HCT116 (cell line): Measurements from ENCODE around the gene TMEM132C. TPM values are rescaled to one million over a fixed set of nuclear protein-coding genes. Genes with fewer than 3 reads are reported as not detected.

Experiments used
- ATAC-seq: fragments of 200-7000 bp; cut with Tn5 transposase; 2 replicates; pipeline ENCODE4 v1.9.1; 2020; ENCODE audit warnings: mild to moderate bottlenecking, moderate library complexity
- BruUV-seq: library from RNA; stranded (reverse); fragments of 400-500 nt; replicated peaks from 2 replicates; lab custom pipeline; 2021; lab: Mats Ljungman, UMichigan
- CTCF ChIA-PET: fragments of 300-600 bp; sonication (Branson Sonifier 250); formaldehyde crosslinking; loops from one replicate; lab custom pipeline; 2021; ENCODE audit warnings: antibody characterized with exemption; lab: Charles Lee
- POLR2A ChIA-PET: fragments of 300-600, 350-600 bp; sonication (Branson Sonifier 250); formaldehyde crosslinking; loops from one replicate; lab custom pipeline; 2021; ENCODE audit warnings: antibody characterized with exemption; lab: Charles Lee
- RAD21 ChIA-PET, 2 experiments: fragments of 300-600 bp; sonication (Branson Sonifier 250); formaldehyde crosslinking; loops; one replicate each; lab custom pipeline; 2023; ENCODE audit warnings: low total read pairs in 2 of 2; ENCODE audit not compliant: uncharacterized antibody in 2 of 2, unreplicated experiment in 2 of 2, low non-redundant PET in 1 of 2; lab: Charles Lee
- DNase-seq: peaks from one replicate; pipeline ENCODE4 v3.0.0-alpha.2; 2010; ENCODE audit warnings: low read depth, low spot score
- H2AFZ ChIP-seq: fragments of 200-600 bp; shearing (Covaris generic), sonication (generic); 2 replicates; pipeline ENCODE4 v1.6.1; 2017; ENCODE audit warnings: low read depth, mixed run types, mixed read lengths, antibody characterized with exemption, low read length; ENCODE audit not compliant: poor library complexity, severe bottlenecking
- H3K27ac ChIP-seq: 2 replicates; pipeline ENCODE4 v1.5.1; 2012; ENCODE audit warnings: low read depth, low read length
- H3K27me3 ChIP-seq: fragments of 200-600 bp; sonication (generic); 2 replicates; pipeline ENCODE4 v1.6.1; 2016; ENCODE audit warnings: mixed run types, low read length, mixed read lengths; ENCODE audit not compliant: insufficient read depth
- H3K36me3 ChIP-seq, 2 experiments: fragments of 200-500 bp in 1 of 2; fragments of 200-600 bp in 1 of 2; sonication (Bioruptor generic) in 1 of 2; sonication (generic) in 1 of 2; 2 replicates each; pipeline versions ENCODE4 v1.5.1 to v1.6.1; 2014 to 2016; ENCODE audit warnings: low read length in 2 of 2, inconsistent platforms in 1 of 2, mixed read lengths in 1 of 2, mixed run types in 1 of 2; ENCODE audit not compliant: insufficient read depth in 2 of 2, control insufficient read depth in 1 of 2
- H3K4me1 ChIP-seq, 2 experiments: fragments of 200-600 bp in 1 of 2; sonication (generic) in 1 of 2; 2 replicates each; pipeline versions ENCODE4 v1.5.1 to v1.6.1; 2012 to 2017; ENCODE audit warnings: low read length in 2 of 2, inconsistent platforms in 1 of 2, mild to moderate bottlenecking in 1 of 2, mixed read lengths in 1 of 2, mixed run types in 1 of 2, moderate library complexity in 1 of 2; ENCODE audit not compliant: insufficient read depth in 2 of 2, control insufficient read depth in 1 of 2
- H3K4me2 ChIP-seq: fragments of 200-600 bp; sonication (generic); 2 replicates; pipeline ENCODE4 v1.6.1; 2017; ENCODE audit warnings: mixed run types, low read length, mixed read lengths
- H3K4me3 ChIP-seq, 2 experiments: fragments of 200-600 bp in 1 of 2; sonication (generic) in 1 of 2; replicated peaks in 1 of 2; 2 replicates each; pipeline ENCODE4 v1.5.1; 2011 to 2016; ENCODE audit warnings: low read length in 2 of 2, control low read depth in 1 of 2, low read depth in 1 of 2, mild to moderate bottlenecking in 1 of 2, mixed read lengths in 1 of 2, mixed run types in 1 of 2
- H3K79me2 ChIP-seq: fragments of 200-600 bp; sonication (generic); 2 replicates; pipeline ENCODE4 v1.6.1; 2017; ENCODE audit warnings: mild to moderate bottlenecking, mixed run types, low read length, moderate library complexity, mixed read lengths; ENCODE audit not compliant: insufficient read depth
- H3K9ac ChIP-seq: fragments of 200-600 bp; sonication (generic); 2 replicates; pipeline ENCODE4 v1.6.1; 2016; ENCODE audit warnings: low read length, mixed read lengths
- H3K9me2 ChIP-seq: fragments of 200-600 bp; sonication (generic), shearing (Covaris generic); 2 replicates; pipeline ENCODE4 v1.6.1; 2017; ENCODE audit warnings: mixed run types, mild to moderate bottlenecking, moderate library complexity; ENCODE audit not compliant: insufficient read depth
- H3K9me3 ChIP-seq, 2 experiments: fragments of 200-500 bp in 1 of 2; fragments of 200-600 bp in 1 of 2; sonication (Bioruptor generic) in 1 of 2; sonication (generic) in 1 of 2; 2 replicates each; pipeline ENCODE4 v1.6.1; 2014 to 2017; ENCODE audit warnings: low read length in 2 of 2, mixed read lengths in 2 of 2, inconsistent platforms in 1 of 2, low read depth in 1 of 2, mild to moderate bottlenecking in 1 of 2, mixed run types in 1 of 2, moderate library complexity in 1 of 2; ENCODE audit not compliant: control insufficient read depth in 1 of 2, insufficient read depth in 1 of 2
- H4K20me1 ChIP-seq: fragments of 200-600 bp; sonication (generic), shearing (Covaris generic); 2 replicates; pipeline ENCODE4 v1.6.1; 2017; ENCODE audit warnings: mixed run types, mild to moderate bottlenecking, moderate library complexity; ENCODE audit not compliant: insufficient read depth
- CEBPB ChIP-seq: IDR thresholded peaks from 2 replicates; pipeline ENCODE4 v1.6.1; 2012; ENCODE audit warnings: low read depth
- EGR1 ChIP-seq: IDR thresholded peaks from 2 replicates; pipeline ENCODE4 v1.6.1; 2012; ENCODE audit warnings: low read depth
- EZH2 ChIP-seq: fragments of 200-600 bp; sonication (generic); IDR thresholded peaks from 2 replicates; pipeline ENCODE4 v1.6.1; 2017; ENCODE audit warnings: antibody characterized with exemption, mixed run types
- EZH2phosphoT487 ChIP-seq: fragments of 200-600 bp; IDR thresholded peaks from 2 replicates; pipeline ENCODE4 v1.6.1; 2018; ENCODE audit warnings: antibody characterized with exemption, borderline replicate concordance
- FOSL1 ChIP-seq: IDR thresholded peaks from 2 replicates; pipeline ENCODE4 v1.6.1; 2012; ENCODE audit warnings: low read depth
- JUND ChIP-seq: IDR thresholded peaks from 2 replicates; pipeline ENCODE4 v1.6.1; 2012
- POLR2A ChIP-seq: IDR thresholded peaks from 2 replicates; pipeline ENCODE4 v1.7.0; 2011; ENCODE audit warnings: borderline replicate concordance; ENCODE audit not compliant: insufficient read depth, insufficient read length; ENCODE audit errors: extremely low read depth
- TCF7L2 ChIP-seq: IDR thresholded peaks from 2 replicates; pipeline ENCODE4 v1.7.0; 2011; ENCODE audit warnings: borderline replicate concordance, inconsistent platforms; ENCODE audit not compliant: insufficient read depth, insufficient read length; ENCODE audit errors: extremely low read depth
- YY1 ChIP-seq: IDR thresholded peaks from 2 replicates; pipeline ENCODE4 v1.6.1; 2011; ENCODE audit warnings: low read length, low read depth, moderate library complexity, mild to moderate bottlenecking; ENCODE audit not compliant: insufficient replicate concordance; ENCODE audit errors: extremely low read depth
- ZFX ChIP-seq: fragments of 450-650 bp; IDR thresholded peaks from 2 replicates; pipeline ENCODE4 v1.6.1; 2017
- intact Hi-C: fragments of 100-400 bp; cut with micrococcal nuclease; formaldehyde crosslinking; loops from 2 replicates; pipeline ENCODE4 v1.10.0; 2022
- total RNA-seq: library from RNA; stranded (reverse); gene quantifications from one replicate; pipeline ENCODE4 v1.2.1, GENCODE V29; 2021; ENCODE audit not compliant: unreplicated experiment
- TF ChIP-seq, protein P1 (sequence below): IDR thresholded peaks from 2 replicates; pipeline ENCODE4 v1.6.1; 2011; ENCODE audit warnings: mild to moderate bottlenecking, low read length, moderate library complexity; ENCODE audit not compliant: insufficient replicate concordance; ENCODE audit errors: extremely low read depth
- TF ChIP-seq, protein P2 (sequence below): IDR thresholded peaks from 2 replicates; pipeline ENCODE4 v1.6.1; 2012
- TF ChIP-seq, protein P3 (sequence below): IDR thresholded peaks from 2 replicates; pipeline ENCODE4 v1.6.1; 2012; ENCODE audit warnings: low read depth

Gene TMEM132C
- total RNA-seq, 1 experiment from 2014 or later: not detected

DNA sequence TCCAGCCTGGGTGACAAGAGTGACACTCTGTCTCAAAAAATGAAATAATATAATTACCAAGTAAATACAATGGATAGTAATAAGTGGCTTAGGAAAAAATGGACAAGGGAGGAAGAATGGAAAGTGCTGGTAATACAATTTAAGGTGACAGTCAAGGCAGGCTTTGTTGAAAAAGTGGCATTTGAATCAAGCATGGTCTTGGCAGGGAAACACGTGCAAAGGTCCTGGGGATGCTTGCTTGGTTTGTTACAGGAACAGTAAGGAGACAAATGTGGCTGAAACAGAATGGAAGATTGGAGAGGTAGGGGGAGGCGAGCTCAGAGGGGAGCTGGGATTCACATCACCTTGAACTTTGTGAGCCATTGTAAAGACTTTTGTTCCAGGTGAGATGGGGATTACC, 153.2 kb downstream of the TMEM132C start (continued):
- TF ChIP-seq, protein P1, sequence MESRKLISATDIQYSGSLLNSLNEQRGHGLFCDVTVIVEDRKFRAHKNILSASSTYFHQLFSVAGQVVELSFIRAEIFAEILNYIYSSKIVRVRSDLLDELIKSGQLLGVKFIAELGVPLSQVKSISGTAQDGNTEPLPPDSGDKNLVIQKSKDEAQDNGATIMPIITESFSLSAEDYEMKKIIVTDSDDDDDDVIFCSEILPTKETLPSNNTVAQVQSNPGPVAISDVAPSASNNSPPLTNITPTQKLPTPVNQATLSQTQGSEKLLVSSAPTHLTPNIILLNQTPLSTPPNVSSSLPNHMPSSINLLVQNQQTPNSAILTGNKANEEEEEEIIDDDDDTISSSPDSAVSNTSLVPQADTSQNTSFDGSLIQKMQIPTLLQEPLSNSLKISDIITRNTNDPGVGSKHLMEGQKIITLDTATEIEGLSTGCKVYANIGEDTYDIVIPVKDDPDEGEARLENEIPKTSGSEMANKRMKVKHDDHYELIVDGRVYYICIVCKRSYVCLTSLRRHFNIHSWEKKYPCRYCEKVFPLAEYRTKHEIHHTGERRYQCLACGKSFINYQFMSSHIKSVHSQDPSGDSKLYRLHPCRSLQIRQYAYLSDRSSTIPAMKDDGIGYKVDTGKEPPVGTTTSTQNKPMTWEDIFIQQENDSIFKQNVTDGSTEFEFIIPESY: no peak

DNA sequence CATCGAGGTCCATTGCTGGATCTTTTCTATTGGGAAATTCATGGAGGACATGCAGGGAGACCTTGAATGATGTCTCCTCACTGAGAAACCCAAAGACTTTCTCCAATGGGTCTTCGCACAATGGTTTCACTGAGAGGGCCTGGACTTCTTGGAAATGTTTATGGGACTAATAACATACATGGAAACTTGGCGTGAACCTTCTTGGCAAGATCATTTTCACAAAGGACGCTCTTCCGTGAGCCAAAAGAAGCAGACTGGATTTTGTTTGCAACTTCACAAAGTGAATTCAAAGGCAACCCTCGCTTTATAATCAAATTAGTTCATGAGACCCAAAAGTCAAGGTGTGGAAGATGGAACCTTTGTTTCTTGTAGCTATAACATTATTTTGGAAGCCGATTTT, 154.4 kb downstream of the TMEM132C start:
- CTCF ChIA-PET: no interaction called here
- Histone ChIP-seq H3K4me3 (no peak overlapping the region), H3K9me2 (no peaks in the 10 kb centered on the region), H3K4me2 (no peak overlapping the region), H3K9ac (no peak overlapping the region), H3K27ac (no peak overlapping the region), H3K79me2 (no peaks in the 10 kb centered on the region), H2AFZ (no peak overlapping the region), H3K36me3 (no peaks in the 10 kb centered on the region), H3K9me3 (peaks cover 14 to 23% of the 10 kb centered on the region in 2 experiments; a peak in 2 of 4 replicates), H3K4me1 (no peaks in the 10 kb centered on the region), H4K20me1 (no peaks in the 10 kb centered on the region), H3K27me3 (no peaks in the 10 kb centered on the region)
- POLR2A ChIA-PET: no interaction called here
- BruUV-seq: no TSS peak
- RAD21 ChIA-PET: no interaction called here
- intact Hi-C loops: no loop called here
- ATAC-seq (no peak), DNase-seq (no peak)
- TF ChIP-seq, protein P2, sequence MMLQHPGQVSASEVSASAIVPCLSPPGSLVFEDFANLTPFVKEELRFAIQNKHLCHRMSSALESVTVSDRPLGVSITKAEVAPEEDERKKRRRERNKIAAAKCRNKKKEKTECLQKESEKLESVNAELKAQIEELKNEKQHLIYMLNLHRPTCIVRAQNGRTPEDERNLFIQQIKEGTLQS: no peak
- TF ChIP-seq EZH2: no peak
- TF ChIP-seq FOSL1: no peak
- TF ChIP-seq CEBPB: no peak
- TF ChIP-seq EGR1: no peak
- no peak for TF ChIP-seq TCF7L2
- TF ChIP-seq, protein P1: no peak
- TF ChIP-seq ZFX: no peak
- no peak for TF ChIP-seq POLR2A
- TF ChIP-seq, protein P3, sequence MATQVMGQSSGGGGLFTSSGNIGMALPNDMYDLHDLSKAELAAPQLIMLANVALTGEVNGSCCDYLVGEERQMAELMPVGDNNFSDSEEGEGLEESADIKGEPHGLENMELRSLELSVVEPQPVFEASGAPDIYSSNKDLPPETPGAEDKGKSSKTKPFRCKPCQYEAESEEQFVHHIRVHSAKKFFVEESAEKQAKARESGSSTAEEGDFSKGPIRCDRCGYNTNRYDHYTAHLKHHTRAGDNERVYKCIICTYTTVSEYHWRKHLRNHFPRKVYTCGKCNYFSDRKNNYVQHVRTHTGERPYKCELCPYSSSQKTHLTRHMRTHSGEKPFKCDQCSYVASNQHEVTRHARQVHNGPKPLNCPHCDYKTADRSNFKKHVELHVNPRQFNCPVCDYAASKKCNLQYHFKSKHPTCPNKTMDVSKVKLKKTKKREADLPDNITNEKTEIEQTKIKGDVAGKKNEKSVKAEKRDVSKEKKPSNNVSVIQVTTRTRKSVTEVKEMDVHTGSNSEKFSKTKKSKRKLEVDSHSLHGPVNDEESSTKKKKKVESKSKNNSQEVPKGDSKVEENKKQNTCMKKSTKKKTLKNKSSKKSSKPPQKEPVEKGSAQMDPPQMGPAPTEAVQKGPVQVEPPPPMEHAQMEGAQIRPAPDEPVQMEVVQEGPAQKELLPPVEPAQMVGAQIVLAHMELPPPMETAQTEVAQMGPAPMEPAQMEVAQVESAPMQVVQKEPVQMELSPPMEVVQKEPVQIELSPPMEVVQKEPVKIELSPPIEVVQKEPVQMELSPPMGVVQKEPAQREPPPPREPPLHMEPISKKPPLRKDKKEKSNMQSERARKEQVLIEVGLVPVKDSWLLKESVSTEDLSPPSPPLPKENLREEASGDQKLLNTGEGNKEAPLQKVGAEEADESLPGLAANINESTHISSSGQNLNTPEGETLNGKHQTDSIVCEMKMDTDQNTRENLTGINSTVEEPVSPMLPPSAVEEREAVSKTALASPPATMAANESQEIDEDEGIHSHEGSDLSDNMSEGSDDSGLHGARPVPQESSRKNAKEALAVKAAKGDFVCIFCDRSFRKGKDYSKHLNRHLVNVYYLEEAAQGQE: no peak
- TF ChIP-seq YY1: no peak
- TF ChIP-seq EZH2phosphoT487: no peak
- TF ChIP-seq JUND: no peak
